Calu3 (cell line): Measurements from ENCODE around the gene ZNF564. TPM values are rescaled to one million over a fixed set of nuclear protein-coding genes. Genes with fewer than 3 reads are reported as not detected.

Experiments
- BruUV-seq: library from RNA; stranded (reverse); fragments of 400-500 nt; replicated peaks from 2 replicates; lab custom pipeline; 2021; lab: Mats Ljungman, UMichigan
- CTCF ChIA-PET: fragments of 300-600 bp; sonication (Branson Sonifier 250); formaldehyde crosslinking; loops from one replicate; lab custom pipeline; 2022; ENCODE audit warnings: antibody characterized with exemption; lab: Charles Lee
- DNase-seq: peaks from one replicate; pipeline ENCODE4 v3.0.0; 2022
- H3K27ac Mint-ChIP-seq: one replicate; pipeline ENCODE4 v1.8.0; 2022; ENCODE audit warnings: mixed read lengths; ENCODE audit not compliant: unreplicated experiment
- H3K27me3 Mint-ChIP-seq: one replicate; pipeline ENCODE4 v1.8.0; 2022; ENCODE audit warnings: mixed read lengths; ENCODE audit not compliant: unreplicated experiment
- H3K36me3 Mint-ChIP-seq: one replicate; pipeline ENCODE4 v1.8.0; 2022; ENCODE audit warnings: mild to moderate bottlenecking, moderate library complexity, mixed read lengths; ENCODE audit not compliant: insufficient read depth, unreplicated experiment
- H3K4me1 Mint-ChIP-seq: one replicate; pipeline ENCODE4 v1.8.0; 2022; ENCODE audit warnings: mild to moderate bottlenecking, low read depth, mixed read lengths; ENCODE audit not compliant: unreplicated experiment
- H3K4me3 Mint-ChIP-seq: one replicate; pipeline ENCODE4 v1.8.0; 2022; ENCODE audit warnings: mild to moderate bottlenecking, low read depth, moderate library complexity, mixed read lengths; ENCODE audit not compliant: unreplicated experiment
- H3K9me3 Mint-ChIP-seq: one replicate; pipeline ENCODE4 v1.8.0; 2022; ENCODE audit warnings: low read depth, mixed read lengths; ENCODE audit not compliant: unreplicated experiment
- intact Hi-C: fragments of 100-400 bp; cut with micrococcal nuclease; formaldehyde crosslinking; loops from one replicate; pipeline ENCODE4 v1.10.0; 2022; ENCODE audit not compliant: unreplicated experiment
- total RNA-seq: library from RNA; stranded (reverse); gene quantifications from 2 replicates; pipeline ENCODE4 v1.2.3, GENCODE V29; 2022
- TF ChIP-seq, protein P1 (sequence below): fragments of 200-600 bp; IDR thresholded peaks from one replicate; pipeline ENCODE4 v1.8.0; 2022; ENCODE audit warnings: antibody characterized with exemption; ENCODE audit not compliant: unreplicated experiment

Gene ZNF564
- total RNA-seq, 1 experiment from 2014 or later, result 6.6 TPM

DNA sequence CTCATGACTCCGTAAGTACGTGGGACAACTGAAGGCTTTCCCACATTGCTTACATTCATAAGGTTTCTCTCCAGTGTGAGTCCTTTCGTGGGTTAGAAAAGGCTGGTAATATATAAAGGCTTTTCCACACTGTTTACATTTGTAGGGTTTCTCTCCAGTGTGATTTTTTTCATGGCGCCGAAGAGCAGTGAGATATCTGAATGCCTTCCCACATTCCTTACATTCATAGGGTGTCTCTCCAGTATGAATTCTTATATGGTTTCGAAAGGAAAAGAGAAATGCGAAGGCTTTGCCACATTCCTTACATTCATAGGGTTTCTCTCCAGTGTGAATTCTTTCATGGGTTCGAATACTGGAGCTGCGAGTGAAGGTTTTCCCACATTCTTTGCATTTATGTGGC, 29.8 kb upstream of the ZNF564 start:
- no peak overlapping the region for H3K27ac Mint-ChIP-seq
- no TSS peak for BruUV-seq
- TF ChIP-seq, protein P1, sequence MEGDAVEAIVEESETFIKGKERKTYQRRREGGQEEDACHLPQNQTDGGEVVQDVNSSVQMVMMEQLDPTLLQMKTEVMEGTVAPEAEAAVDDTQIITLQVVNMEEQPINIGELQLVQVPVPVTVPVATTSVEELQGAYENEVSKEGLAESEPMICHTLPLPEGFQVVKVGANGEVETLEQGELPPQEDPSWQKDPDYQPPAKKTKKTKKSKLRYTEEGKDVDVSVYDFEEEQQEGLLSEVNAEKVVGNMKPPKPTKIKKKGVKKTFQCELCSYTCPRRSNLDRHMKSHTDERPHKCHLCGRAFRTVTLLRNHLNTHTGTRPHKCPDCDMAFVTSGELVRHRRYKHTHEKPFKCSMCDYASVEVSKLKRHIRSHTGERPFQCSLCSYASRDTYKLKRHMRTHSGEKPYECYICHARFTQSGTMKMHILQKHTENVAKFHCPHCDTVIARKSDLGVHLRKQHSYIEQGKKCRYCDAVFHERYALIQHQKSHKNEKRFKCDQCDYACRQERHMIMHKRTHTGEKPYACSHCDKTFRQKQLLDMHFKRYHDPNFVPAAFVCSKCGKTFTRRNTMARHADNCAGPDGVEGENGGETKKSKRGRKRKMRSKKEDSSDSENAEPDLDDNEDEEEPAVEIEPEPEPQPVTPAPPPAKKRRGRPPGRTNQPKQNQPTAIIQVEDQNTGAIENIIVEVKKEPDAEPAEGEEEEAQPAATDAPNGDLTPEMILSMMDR, result no peak

DNA sequence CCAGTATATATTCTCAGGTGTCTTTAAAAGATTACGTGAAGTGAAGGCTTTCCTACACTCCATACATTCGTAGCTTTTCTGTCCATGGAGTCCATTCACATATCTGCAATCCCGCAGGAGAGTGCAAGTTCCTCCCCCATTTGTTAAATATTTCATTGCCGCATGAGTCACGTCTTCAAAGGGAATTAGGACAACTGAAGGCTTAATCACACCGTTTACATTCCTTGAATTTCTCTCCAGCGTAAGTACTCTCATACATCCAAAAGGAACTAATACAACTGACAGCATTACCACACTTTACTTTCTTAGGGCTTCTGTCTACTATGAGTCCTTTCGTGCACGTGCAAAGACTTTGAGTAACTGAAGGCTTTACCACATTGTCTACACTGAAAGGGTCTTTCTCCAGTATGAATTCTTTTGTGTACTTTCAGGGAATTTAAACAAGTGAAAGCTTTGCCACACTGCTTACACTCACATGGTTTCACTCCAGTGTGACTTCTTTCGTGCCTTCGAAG, 29.0 kb upstream of the ZNF564 start:
- peaks cover 11% of the 10 kb centered on the region for H3K9me3 Mint-ChIP-seq
- peaks cover 7% of the 10 kb centered on the region for H3K36me3 Mint-ChIP-seq
- no peaks in the 10 kb centered on the region for H3K4me1 Mint-ChIP-seq
- TF ChIP-seq, protein P1, result no peak
- no peaks in the 10 kb centered on the region for H3K27me3 Mint-ChIP-seq
- H3K27ac Mint-ChIP-seq, result no peak overlapping the region
- CTCF ChIA-PET, result no interaction called here
- DNase-seq, result no peak
- intact Hi-C loops, result no loop called here
- BruUV-seq, result no TSS peak
- H3K4me3 Mint-ChIP-seq, result no peak overlapping the region

More for the DNA sequence above, 29.8 kb upstream of the ZNF564 start:
- Mint-ChIP-seq H3K4me3 (no peak overlapping the region), H3K9me3 (peaks cover 9% of the 10 kb centered on the region), H3K36me3 (peaks cover 7% of the 10 kb centered on the region), H3K4me1 (no peaks in the 10 kb centered on the region), H3K27me3 (no peaks in the 10 kb centered on the region)
- DNase-seq, result no peak
- CTCF ChIA-PET, result no interaction called here
- intact Hi-C loops, result no loop called here

DNA sequence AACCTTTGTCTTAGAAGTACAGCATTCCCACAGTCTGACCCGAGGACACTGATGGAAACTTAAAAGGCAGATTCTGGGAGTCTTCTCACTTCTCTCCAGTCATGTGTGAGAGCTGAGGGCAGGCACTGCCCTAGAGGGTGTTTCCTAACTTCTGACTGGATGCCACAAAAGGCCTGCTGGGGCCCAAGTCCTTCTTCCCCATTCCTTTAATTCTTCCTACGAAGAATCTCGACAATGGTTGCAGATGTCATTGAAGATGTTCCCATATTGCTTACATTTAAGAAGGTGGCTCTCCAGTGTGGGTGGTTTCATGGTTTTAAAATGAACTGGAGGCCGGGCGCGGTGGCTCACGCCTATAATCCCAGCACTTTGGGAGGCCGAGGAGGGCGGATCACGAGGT, 27.4 kb upstream of the ZNF564 start:
- H3K4me3 Mint-ChIP-seq, result no peak overlapping the region
- intact Hi-C loops, result no loop called here
- peaks cover 11% of the 10 kb centered on the region for H3K9me3 Mint-ChIP-seq
- H3K36me3 Mint-ChIP-seq, result peaks cover 7% of the 10 kb centered on the region
- CTCF ChIA-PET, result no interaction called here
- TF ChIP-seq, protein P1, result no peak
- no peak for DNase-seq
- no peak overlapping the region for H3K27ac Mint-ChIP-seq
- no TSS peak for BruUV-seq
- no peaks in the 10 kb centered on the region for H3K4me1 Mint-ChIP-seq
- H3K27me3 Mint-ChIP-seq, result no peaks in the 10 kb centered on the region

DNA sequence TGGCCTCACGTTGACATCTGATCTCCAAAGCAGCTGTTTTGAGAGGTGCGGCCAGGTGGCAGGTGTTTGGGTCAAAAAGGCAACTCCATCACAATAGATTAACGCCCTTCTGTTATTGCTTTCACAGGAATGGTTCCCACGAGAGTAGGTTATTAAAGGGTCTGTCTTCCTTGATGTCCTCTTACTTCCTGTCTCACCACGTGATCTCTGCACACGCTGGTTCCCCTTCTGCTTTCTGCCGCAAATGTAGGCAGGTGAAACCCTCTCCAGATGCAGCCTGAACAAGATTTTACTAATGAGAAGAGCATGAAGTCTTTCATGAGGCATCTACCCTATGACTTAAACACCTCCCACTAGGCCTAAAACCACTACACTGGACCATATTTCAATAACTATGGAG, 22.8 kb upstream of the ZNF564 start:
- no peaks in the 10 kb centered on the region for H3K4me1 Mint-ChIP-seq
- no TSS peak for BruUV-seq
- no peak overlapping the region for H3K27ac Mint-ChIP-seq
- no peak overlapping the region for H3K4me3 Mint-ChIP-seq
- H3K9me3 Mint-ChIP-seq, result peaks cover 16% of the 10 kb centered on the region
- DNase-seq, result no peak
- CTCF ChIA-PET, result no interaction called here
- TF ChIP-seq, protein P1, result no peak
- H3K36me3 Mint-ChIP-seq, result no peaks in the 10 kb centered on the region
- no peaks in the 10 kb centered on the region for H3K27me3 Mint-ChIP-seq
- intact Hi-C loops, result no loop called here
